ENCODE results near the gene LHX3. TPM values are rescaled to one million over a fixed set of nuclear protein-coding genes. Genes with fewer than 3 reads are reported as not detected.
"Not testable (repeated sequence)": the region's sequence is repeated elsewhere in the genome, so short reads cannot be mapped to it uniquely, and the experiment has no call there.

LHX3 gene
- total RNA-seq, 1 donor from 2014 or later = not detected

DNA sequence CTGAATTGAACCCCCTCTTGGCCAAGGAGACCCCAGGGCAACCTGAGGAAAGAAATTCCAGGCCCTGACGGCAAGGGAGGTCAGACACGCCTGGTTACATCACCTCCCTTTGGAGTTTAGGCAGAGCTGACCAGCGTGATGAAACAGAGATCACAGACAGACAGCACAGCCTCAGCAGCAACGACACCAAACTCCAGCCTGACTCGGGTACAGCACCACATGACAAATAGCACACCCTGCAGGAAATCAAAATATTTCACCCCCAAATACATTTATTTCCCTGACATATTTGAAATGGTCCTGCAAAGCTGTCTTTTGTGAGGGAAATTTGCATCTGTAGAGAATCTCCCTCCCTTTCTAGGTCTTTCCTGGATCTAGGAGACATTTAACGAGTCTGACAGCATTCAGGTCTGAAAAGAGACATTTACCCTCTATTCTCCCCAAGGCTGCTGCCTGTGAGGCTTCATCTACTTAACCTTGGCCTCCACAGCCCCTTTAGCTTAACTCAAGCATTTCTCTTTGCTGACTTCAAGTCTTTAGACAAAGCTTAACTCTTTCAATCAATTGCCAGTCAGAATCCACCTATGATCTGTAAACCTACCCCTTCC lies 38.1 kb upstream of the LHX3 start:
- ATAC-seq (no peak), DNase-seq (ENCODE audit: low spot score) (no peak)
- intact Hi-C loops (cut with DNase I) = no loop called here

DNA sequence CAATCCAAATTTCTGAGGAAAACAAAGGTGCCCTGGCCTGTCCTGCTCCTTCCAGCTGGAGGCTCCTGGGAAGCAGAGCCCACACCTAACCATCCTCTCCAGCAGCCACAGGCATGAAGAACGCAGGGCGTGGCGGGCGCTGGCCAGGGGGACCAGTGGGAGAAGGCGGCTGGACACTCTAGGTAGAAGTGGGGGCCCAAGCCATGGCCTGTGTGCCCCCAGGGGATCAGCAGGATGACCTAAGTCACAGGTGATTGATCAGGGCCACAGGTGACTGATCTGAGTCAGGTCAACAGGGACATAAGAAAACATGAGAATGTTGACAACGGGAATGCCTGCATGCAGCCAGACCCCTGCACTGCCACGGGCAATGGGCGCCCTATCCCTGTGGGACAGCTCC lies 37.3 kb upstream of the LHX3 start:
- no peak for ATAC-seq
- DNase-seq (ENCODE audit: low spot score) = no peak
- intact Hi-C loops (cut with DNase I) = no loop called here

DNA sequence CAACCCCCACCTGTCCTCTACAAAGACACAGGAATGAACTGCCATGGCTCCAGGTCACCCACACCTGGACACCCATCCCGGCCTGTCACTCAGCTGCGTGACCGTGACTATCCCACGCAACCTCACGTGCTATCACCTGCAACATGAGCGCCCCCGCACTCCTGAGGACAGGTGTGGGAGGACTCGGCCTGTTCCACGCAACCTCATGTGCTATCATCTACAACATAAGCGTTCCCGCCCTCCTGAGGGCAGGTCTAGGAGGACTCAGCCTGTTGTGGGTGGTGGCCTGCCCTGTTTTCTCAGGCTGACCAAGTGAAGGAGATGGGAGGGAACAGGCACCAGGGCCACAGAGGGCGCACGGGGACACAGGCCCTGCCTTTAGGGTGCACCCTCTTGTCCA lies 36.6 kb upstream of the LHX3 start:
- DNase-seq (ENCODE audit: low spot score) = no peak
- intact Hi-C loops (cut with DNase I) = no loop called here
- no peak for ATAC-seq

DNA sequence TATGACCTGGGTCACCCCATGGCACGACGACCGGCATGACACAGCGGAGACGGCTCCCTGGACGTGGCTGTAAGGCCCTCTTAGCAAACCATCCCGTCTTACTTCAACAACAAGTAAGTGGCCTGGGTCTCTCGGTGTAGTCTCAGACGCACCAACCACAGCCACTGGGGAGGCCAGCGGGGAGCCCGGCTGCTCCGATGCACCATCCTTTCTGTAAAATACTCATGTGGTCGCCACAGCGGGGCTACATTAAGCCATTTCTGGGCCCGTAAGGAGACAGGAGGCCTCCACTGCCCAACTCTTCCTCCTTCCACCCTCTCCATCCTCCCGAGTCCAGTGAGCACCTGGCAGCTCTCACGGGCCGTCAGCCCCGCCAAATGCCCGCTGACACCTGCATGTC lies 36.0 kb upstream of the LHX3 start:
- intact Hi-C loops (cut with DNase I) = no loop called here
- ATAC-seq (no peak), DNase-seq (ENCODE audit: low spot score) (no peak)

DNA sequence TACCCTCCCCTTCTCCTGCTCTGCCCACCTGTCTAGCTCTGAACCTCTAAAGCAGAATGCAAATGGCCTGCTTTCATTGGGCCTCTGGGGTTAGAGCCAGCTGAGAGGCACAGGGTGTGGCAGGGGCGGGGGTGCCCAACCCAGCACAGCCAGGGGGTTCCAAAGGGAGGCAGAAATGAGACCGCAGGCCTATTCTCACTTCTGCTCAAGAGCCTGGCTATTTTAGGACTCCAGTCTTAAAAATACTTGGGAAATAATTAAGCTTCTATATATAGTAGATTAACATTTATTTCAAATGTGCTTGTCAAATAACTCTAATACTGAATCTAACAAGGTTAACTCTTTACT lies 35.0 kb upstream of the LHX3 start:
- intact Hi-C loops (cut with DNase I) = no loop called here
- ATAC-seq = no peak
- no peak for DNase-seq (ENCODE audit: low spot score)

DNA sequence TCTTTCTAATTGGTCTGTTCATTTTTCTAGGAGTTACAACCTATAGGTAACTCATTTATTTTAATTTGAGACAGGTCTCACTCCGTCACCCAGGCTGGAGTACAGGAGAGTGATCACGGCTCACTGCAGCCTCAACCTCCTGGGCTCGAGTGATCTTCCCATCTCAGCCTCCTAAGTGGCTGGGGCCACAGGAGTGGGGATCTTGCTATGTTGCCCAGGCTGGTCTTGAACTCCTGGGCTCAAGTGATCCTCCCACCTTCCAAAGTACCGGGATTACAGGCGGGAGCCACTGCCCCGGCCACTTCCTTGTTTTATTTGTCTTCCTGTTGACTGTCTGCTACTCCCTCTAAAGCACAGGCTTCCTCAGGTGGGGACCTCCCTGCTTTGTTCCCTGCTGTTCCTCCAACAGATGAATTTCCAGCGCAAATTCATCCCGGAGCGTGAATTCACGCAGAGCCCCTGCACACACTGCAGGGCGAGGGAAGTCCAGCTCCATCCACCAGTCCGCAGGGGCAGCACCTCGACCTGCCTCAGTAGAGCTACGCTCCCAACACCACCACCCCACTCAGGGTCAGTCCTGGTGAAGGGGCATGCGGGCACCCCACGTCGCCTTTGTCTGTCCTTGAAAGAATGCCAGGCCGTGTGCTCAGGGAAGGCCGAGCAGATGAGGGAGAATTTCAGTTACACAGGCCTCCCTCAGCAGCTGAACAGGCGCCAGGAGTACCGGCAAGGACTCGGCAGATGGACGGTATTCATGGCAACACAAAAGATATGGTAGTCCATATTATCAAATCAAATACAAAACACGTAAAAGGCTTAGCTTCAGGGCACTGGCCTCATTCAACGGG lies 34.4 kb upstream of the LHX3 start:
- intact Hi-C loops (cut with DNase I) = no loop called here
- DNase-seq (ENCODE audit: low spot score) = no peak
- no peak for ATAC-seq

DNA sequence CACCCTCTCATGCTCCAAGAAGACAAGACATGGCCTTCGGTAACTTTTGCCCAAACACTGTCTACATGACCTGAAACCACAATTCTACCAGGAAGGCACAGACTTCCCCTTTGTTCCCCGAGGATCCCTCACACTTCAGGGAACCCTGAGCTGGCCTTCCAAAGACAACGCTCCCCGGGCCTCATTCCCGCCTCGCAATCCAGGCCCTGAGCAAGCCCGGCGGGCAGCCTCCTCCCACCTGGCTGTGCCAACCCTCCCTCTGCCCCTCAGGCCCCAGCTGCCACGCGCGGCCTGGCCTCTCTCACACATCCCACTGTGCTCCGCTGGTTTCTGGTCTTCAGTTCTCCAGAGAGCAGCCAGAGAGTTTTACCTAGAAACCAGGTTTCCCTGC lies 33.4 kb upstream of the LHX3 start:
- DNase-seq (ENCODE audit: low spot score) (no peak), ATAC-seq (no peak)
- intact Hi-C loops (cut with DNase I) = no loop called here

DNA sequence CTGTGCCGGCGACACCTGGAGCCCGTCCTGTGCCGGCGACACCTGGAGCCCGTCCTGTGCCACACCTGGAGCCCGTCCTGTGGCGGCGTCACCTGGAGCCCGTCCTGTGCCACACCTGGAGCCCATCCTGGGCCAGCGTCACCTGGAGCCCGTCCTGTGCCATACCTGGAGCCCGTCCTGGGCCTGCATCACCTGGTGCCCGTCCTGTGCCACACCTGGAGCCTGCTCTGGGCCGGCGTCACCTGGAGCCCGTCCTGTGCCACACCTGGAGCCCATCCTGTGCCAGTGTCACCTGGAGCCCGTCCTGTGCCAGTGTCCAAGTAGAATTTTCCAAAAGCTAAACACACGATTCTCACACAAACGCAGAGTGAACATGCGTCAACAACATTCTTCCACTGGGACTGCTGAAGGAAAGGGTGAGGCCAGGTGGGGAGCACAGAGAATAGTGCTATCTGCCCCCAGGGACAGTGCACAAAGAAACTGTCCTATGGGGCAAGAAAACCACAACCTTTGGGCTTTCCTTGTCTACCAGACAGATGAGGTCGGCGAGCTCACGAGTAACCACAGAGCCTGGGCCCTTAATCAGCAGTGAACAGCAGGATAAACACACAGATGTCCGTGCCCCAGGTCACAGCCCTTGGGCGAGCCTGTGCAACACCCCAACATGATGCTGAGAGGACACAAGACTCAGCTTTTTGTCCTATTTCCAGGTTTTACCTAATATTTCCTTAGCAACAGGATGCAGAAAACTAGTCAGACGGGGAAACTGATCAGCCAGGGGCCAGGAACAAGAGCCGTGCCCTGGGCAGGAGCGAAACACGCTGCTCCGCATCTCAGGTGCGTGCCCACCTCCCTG lies 32.8 kb upstream of the LHX3 start:
- intact Hi-C loops (cut with DNase I) = no loop called here
- ATAC-seq (no peak), DNase-seq (ENCODE audit: low spot score) (no peak)

DNA sequence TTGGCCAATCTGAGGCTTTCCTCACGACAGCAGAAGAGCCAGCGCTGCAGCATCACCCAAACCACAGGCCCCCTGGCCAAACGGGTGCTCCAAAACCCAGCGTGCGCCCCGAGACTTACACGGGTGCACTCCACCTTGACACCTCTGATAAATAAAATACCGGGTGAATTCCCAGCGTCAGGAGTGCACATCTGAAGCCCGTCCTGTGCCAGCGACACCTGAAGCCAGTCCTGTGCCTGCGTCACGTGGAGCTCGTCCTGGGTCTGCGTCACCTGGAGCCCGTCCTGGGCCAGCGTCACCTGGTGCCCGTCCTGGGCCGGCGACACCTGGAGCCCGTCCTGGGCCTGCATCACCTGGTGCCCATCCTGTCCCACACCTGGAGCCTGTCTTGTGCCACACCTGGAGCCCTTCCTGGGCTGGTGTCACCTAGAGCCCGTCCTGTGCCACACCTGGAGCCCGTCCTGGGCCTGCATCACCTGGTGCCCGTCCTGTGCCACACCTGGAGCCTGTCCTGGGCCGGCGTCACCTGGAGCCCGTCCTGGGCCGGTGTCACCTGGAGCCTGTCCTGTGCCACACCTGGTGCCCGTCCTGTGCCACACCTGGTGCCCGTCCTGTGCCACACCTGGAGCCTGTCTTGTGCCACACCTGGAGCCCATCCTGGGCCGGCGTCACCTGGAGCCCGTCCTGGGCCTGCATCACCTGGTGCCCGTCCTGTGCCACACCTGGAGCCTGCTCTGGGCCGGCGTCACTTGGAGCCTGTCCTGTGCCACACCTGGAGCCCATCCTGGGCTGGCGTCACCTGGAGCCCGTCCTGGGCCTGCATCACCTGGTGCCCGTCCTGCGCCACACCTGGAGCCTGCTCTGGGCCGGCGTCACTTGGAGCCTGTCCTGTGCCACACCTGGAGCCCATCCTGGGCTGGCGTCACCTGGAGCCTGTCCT lies 31.8 kb upstream of the LHX3 start:
- ATAC-seq; intact Hi-C loops (cut with DNase I); DNase-seq (ENCODE audit: low spot score): not testable (repeated sequence)

DNA sequence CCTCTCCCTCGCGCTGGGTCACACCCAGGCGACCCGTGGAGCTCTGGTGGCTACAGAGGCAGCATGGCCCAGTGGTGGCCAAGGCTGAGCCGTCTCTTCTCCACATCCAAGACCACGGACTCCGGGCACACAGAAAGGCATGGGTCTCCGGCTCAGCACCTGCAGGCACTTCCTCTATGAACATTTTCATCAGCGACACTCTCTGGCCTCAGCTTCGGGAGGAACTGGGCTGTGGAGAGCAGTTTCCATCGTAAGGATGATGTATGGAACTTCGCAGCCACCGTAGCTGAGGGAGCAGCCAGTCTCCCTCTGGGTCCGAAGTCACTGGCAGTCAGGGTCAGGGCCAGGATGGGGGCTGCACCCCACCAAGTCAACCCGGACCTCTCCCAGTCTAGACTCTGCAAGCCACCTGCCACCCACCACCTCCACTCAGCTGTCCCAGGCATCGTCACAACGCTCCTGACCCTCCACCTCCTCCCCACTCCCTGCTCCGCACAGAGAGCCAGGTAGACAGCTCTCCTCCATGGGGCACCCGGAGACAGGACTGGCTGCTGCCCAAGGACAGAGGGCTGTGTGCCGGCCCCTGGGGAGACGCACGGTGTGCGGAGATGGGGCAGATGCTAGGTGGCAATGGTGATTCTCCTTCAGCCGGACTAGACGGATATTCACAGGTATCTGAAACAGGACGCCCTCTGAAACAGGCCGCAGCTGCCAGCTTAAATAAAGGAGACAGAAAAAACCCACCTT lies 31.0 kb upstream of the LHX3 start:
- intact Hi-C loops (cut with DNase I) = no loop called here
- ATAC-seq = no peak
- no peak for DNase-seq (ENCODE audit: low spot score)

DNA sequence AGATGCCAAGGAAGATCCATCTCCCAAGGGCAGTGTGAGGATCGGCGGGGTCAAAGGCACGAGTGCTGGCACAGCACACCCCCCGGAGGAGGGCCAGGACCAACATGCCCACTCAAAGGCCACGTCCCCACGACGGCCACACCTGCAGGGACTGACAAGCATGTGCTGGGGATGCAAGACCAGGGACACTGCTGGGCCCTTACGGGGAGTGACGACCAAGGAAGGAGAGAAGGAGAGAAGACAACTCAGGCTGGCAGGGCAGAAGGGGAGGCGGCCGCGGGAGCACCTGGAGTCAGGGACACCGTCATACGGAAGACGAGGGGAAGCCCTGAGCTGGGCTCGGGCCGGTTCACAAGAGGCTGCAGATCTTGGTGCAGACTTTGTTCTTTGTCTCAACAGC lies 30.2 kb upstream of the LHX3 start:
- intact Hi-C loops (cut with DNase I) = no loop called here
- ATAC-seq (no peak), DNase-seq (ENCODE audit: low spot score) (no peak)

DNA sequence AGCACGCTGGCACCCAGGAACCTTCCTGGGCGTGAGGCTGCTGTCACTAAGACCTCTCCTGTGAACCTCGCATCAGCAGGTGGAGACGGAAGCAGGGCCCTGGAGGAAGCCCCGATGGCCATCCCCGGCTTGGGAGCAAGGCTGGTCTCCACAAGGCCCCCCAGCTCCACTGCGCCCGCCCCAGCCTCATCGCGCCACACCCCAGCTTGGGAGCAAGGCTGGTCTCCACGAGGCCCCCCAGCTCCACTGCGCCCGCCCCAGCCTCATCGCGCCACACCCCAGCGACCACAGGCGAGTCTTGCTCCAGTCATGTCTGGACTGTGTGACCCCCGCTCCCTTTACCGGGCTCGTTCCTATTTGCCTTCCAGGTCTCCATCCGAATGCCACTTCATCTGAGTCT lies 29.7 kb upstream of the LHX3 start:
- intact Hi-C loops (cut with DNase I) = no loop called here
- no peak for DNase-seq (ENCODE audit: low spot score)
- no peak for ATAC-seq

DNA sequence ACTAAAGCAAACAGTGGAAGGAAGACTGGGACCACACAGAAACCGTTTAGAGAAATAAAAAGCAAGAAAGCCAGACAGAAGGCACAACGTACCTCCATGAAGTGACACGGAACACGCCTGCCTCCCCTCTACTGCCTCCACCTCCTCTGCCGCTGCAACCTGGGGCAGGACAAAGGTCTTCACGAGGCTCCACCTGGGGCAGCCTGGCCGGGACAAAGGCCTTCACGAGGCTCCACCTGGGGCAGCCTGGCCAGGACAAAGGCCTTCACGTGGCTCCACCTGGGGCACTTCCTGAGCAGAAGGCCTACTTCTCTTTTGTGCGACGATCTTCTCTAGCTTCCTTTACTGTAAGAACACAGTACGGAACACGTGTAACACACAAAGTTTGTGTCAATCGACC lies 28.9 kb upstream of the LHX3 start:
- no peak for ATAC-seq
- DNase-seq (ENCODE audit: low spot score) = no peak
- intact Hi-C loops (cut with DNase I) = no loop called here

DNA sequence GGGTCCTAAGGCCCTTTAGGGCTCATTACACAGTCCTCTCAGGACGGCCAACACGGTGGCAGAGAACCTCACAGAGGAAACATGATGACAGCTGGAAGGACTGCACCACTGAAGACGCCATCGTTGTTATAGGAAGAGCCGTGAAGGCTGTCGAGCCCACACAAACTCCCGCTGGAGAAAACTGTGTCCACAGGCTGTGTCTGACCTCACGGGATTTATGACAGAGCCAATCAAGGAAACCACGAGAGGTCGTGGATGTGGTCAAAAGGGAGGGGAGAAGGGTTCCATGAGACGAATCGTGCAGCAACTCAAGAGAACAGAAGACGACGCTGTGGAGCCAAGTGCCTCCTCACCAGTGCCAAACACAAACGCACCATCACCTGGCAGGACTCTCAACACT lies 28.5 kb upstream of the LHX3 start:
- no peak for DNase-seq (ENCODE audit: low spot score)
- intact Hi-C loops (cut with DNase I) = no loop called here
- ATAC-seq = no peak

DNA sequence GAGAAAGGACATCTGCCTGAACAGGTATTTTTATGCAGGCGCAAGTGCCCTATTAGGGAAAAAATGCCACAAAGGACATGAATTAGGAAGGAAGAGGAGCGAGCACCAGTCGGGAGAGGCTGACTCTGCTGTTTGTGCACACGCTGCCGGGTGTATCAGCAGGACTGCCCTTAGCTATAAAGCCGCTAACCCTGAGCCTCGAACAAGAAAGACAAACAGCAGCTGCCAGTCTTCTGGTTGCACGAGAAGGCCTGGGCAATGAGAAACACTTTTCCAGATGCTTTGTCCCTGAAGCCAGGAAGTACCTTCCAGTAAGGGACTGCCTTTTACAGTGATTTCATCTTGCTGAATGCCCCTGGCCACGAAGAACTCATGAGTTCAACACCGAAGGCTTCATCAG lies 28.0 kb upstream of the LHX3 start:
- DNase-seq (ENCODE audit: low spot score) (no peak), ATAC-seq (no peak)
- intact Hi-C loops (cut with DNase I) = no loop called here

DNA sequence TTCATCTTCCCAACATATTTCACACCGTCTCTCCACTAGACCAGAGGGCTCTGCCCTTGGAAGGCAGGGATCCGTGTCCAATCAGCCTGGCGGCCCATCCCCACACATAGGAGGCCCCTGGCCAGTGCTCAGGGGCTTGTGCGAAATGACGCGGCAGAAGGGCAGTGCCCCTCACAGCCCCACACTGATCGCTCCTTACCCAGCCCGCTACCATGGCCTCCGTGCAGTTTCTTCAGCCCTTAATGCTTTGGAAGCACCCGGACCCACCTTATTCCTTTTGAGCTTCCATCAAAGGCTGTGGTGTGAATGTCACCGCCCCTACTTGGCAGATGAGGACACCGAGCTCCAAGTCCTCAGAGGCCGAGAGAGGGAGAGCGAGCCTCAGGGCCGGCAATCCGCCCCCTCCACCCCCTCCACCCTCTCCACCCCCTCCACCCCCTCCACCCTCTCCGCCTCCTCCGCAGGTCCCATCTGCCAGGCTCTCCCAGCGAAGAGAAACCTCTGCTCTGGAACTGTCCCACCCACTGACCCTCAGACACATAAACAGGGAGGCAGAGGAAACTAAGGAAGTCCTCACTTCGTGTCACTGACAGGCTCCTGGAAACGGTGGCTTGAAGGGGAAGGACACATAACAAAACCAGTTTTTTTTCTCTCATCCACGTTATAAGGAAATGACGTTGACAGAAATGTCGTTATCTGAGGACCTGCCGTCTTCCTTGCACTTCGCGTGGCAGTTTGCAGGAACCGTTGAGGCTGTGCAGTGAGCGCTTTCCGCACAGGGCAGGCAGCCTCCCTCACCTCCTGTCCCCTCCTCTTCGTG lies 26.8 kb upstream of the LHX3 start:
- no peak for ATAC-seq
- intact Hi-C loops (cut with DNase I) = no loop called here
- DNase-seq (ENCODE audit: low spot score) = no peak

DNA sequence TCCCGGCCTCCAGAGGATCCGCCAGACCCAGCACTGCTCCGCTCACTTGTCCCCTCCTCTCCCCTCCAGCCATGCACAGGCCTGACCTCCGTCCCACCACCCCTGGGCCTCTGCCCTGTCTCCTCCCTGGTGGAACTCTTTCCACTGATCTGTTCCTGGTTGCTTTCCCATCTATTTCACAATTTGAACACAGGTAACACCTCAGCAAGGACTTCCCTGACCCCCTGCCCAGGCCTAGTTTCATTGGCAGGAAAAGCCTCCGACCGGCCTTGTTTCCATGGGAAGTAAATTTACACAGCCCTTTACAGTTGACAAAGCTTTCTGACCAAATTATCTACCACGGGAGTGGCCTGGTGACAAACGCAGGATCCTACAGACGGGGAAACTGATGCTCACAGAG lies 25.8 kb upstream of the LHX3 start:
- ATAC-seq (no peak), DNase-seq (ENCODE audit: low spot score) (no peak)
- intact Hi-C loops (cut with DNase I) = no loop called here

DNA sequence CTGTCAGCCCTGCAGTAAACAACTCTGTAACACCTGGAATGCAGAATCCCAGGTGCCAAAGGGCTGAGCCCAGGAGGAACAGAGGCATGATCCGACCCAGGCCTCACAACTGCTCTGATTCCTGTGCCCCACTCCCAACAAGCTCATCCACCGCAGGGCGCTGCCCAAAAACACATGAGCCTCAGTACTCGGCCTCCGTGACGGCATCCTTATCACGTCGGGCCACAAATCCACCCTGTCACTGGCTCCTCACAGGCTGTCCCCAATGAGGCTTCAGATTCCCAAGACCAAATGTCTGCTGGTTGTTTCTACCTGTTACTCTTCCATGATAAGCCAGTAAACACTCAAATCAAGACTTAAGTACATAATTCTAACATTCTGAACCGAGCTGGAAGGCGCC lies 25.4 kb upstream of the LHX3 start:
- ATAC-seq = no peak
- intact Hi-C loops (cut with DNase I) = no loop called here

More for the DNA sequence above, 25.4 kb upstream of the LHX3 start:
- no peak for DNase-seq (ENCODE audit: low spot score)

All from sciatic nerve (tissue), 2 donors.